T-cell (primary cell): ENCODE measurements around the gene NXT1. TPM values are rescaled to one million over a fixed set of nuclear protein-coding genes. Genes with fewer than 3 reads are reported as not detected.
"Not testable (repeated sequence)": the region's sequence is repeated elsewhere in the genome, so short reads cannot be mapped to it uniquely, and the experiment has no call there.

Experiments
- ATAC-seq, 4 experiments: fragments of 200-7000 bp in 3 of 4; fragments of 150-1000 bp in 1 of 4; cut with Tn5 transposase; replicated peaks in 1 of 4; 1 replicate in 3 of 4; 2 replicates in 1 of 4; pipeline ENCODE4 v1.10.0; 2021; ENCODE audit warnings: moderate library complexity in 3 of 4, mild to moderate bottlenecking in 2 of 4, moderate number of reproducible peaks in 1 of 4
- CTCF ChIA-PET, 2 donors: fragments of 300-600 bp; sonication (Branson Sonifier 250); formaldehyde crosslinking; loops; one replicate each; lab custom pipeline; 2022; ENCODE audit warnings: antibody characterized with exemption in 2 of 2; lab: Charles Lee
- POLR2A ChIA-PET, 2 donors: fragments of 300-600 bp; sonication (Branson Sonifier 250); formaldehyde crosslinking; loops; one replicate each; lab custom pipeline; 2022; ENCODE audit warnings: antibody characterized with exemption in 2 of 2; lab: Charles Lee
- DNase-seq, 35 experiments: peaks; one replicate each; pipeline versions ENCODE4 v3.0.0 to v3.0.0-alpha.2; 2013 to 2023
- H3K27ac ChIP-seq: one replicate; pipeline ENCODE4 v1.5.1; 2013; ENCODE audit warnings: low read length
- H3K27me3 ChIP-seq, 2 experiments: replicated peaks in 1 of 2; 1 replicate in 1 of 2; 2 replicates in 1 of 2; pipeline versions ENCODE4 v1.6.1 to v1.7.0; 2013; ENCODE audit warnings: low read length in 1 of 2, mixed read lengths in 1 of 2; ENCODE audit not compliant: control insufficient read depth in 2 of 2, insufficient read depth in 2 of 2; ENCODE audit errors: extremely low read depth in 1 of 2
- H3K36me3 ChIP-seq, 2 donors: 1 replicate in 1 of 2; 2 replicates in 1 of 2; pipeline versions ENCODE4 v1.6.1 to v1.7.0; 2013; ENCODE audit warnings: low read length in 1 of 2; ENCODE audit not compliant: control insufficient read depth in 2 of 2, insufficient read depth in 1 of 2; ENCODE audit errors: extremely low read depth in 1 of 2
- H3K4me1 ChIP-seq, 2 experiments: 1 replicate in 1 of 2; 2 replicates in 1 of 2; pipeline versions ENCODE4 v1.6.1 to v1.7.0; 2013; ENCODE audit warnings: low read length in 2 of 2, mixed read lengths in 1 of 2; ENCODE audit not compliant: insufficient read depth in 2 of 2, control insufficient read depth in 1 of 2; ENCODE audit errors: extremely low read depth in 1 of 2
- H3K4me3 ChIP-seq, 2 donors: 1 replicate in 1 of 2; 2 replicates in 1 of 2; pipeline versions ENCODE4 v1.5.1 to v1.7.0; 2013; ENCODE audit warnings: mild to moderate bottlenecking in 2 of 2, low read length in 1 of 2, moderate library complexity in 1 of 2; ENCODE audit not compliant: control insufficient read depth in 1 of 2; ENCODE audit errors: extremely low read depth in 1 of 2
- H3K9me3 ChIP-seq: 2 replicates; pipeline ENCODE4 v1.7.0; 2013
- H3K27ac Mint-ChIP-seq, 2 donors: one replicate each; pipeline ENCODE4 v1.8.0; 2020 to 2021; ENCODE audit warnings: mild to moderate bottlenecking in 2 of 2, mixed read lengths in 2 of 2
- H3K27me3 Mint-ChIP-seq, 2 donors: one replicate each; pipeline ENCODE4 v1.8.0; 2021 to 2022; ENCODE audit warnings: mixed read lengths in 2 of 2
- H3K36me3 Mint-ChIP-seq: one replicate; pipeline ENCODE4 v1.8.0; 2021; ENCODE audit warnings: mixed read lengths
- H3K4me1 Mint-ChIP-seq, 3 donors: one replicate each; pipeline ENCODE4 v1.8.0; 2020 to 2022; ENCODE audit warnings: mixed read lengths in 3 of 3, mild to moderate bottlenecking in 1 of 3
- H3K4me3 Mint-ChIP-seq, 3 donors: one replicate each; pipeline ENCODE4 v1.8.0; 2020 to 2022; ENCODE audit warnings: mild to moderate bottlenecking in 3 of 3, mixed read lengths in 3 of 3, moderate library complexity in 3 of 3
- H3K9me3 Mint-ChIP-seq, 3 donors: one replicate each; pipeline ENCODE4 v1.8.0; 2020 to 2022; ENCODE audit warnings: mixed read lengths in 3 of 3
- WGBS: methylation state at CpG from one replicate; pipeline ENCODE4 v1.1.5; 2013; ENCODE audit warnings: missing lambda C conversion rate; ENCODE audit not compliant: insufficient coverage; 5-methylcytosine and 5-hydroxymethylcytosine counted together
- total RNA-seq, 35 experiments: library from RNA in 6 of 35; stranded (reverse) in 6 of 35; fragments of 120-200 nt in 1 of 35; gene quantifications; one replicate each; pipeline versions ENCODE4 v1.2.1 to v1.2.4 and lab custom pipeline; 2013 to 2026

The NXT1 gene
- total RNA-seq, 5 donors from 2014 or later (not counting 1 experiment from before 2014, with no cell fraction given): 22.1 to 60.0 (median 24.4) TPM

GRCh38 chr20:23305098-23305497, 45.5 kb upstream of the NXT1 start:
- ChIA-PET POLR2A (no interaction called here), CTCF (no interaction called here)
- Mint-ChIP-seq H3K4me1 (no peaks in the 10 kb centered on the region), H3K27ac (no peak overlapping the region), H3K27me3 (peaks cover 0 to 5% of the 10 kb centered on the region in 2 donors), H3K4me3 (no peak overlapping the region), H3K9me3 (no peaks in the 10 kb centered on the region), H3K36me3 (no peaks in the 10 kb centered on the region)
- no peak for DNase-seq
- Histone ChIP-seq H3K9me3 (no peaks in the 10 kb centered on the region), H3K27ac (no peak overlapping the region), H3K4me1 (no peaks in the 10 kb centered on the region), H3K27me3 (peaks cover 0 to 9% of the 10 kb centered on the region in 2 experiments), H3K36me3 (no peaks in the 10 kb centered on the region), H3K4me3 (no peak overlapping the region)
- no peak for ATAC-seq
- 76% methylated on average over 2 of the region's 3 CpGs for WGBS

GRCh38 chr20:23307393-23307792, 43.2 kb upstream of the NXT1 start:
- H3K4me3 ChIP-seq, H3K27me3 Mint-ChIP-seq, H3K9me3 ChIP-seq, ATAC-seq, H3K4me1 ChIP-seq, H3K27ac Mint-ChIP-seq, H3K27me3 ChIP-seq, H3K4me1 Mint-ChIP-seq, H3K36me3 Mint-ChIP-seq, H3K9me3 Mint-ChIP-seq, H3K27ac ChIP-seq, H3K4me3 Mint-ChIP-seq, DNase-seq, H3K36me3 ChIP-seq, CTCF ChIA-PET: not testable (repeated sequence)
- no CpG with 5 or more reads among the region's 4 CpGs for WGBS
- POLR2A ChIA-PET: interaction anchor here in 1 of 2 donors (0.6 kb wide), 1 partner anchor 91 kb away, joined by 8 read pairs; no protein-coding TSS in a partner anchor

DNA sequence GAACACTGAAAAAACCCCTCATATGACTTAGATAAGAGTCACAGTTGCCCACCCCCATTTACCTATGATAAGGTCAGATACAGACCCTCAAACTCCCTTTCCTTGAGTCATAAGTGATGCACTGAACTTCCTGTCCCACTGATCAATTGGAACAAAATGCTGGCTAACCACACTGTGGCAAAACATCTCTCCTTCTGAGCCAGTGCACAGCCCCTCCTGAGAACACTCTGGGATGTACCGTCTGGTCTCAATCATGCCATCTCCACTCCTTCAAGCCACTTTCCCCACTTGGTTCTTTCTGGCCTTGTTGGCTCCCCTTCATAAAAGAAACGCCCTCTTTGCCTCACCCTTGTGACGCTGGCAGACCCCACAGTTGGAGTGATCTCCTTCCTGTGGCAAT, 42.6 kb upstream of the NXT1 start:
- Histone ChIP-seq H3K27me3 (peaks cover 0 to 9% of the 10 kb centered on the region in 2 experiments), H3K36me3 (no peaks in the 10 kb centered on the region), H3K4me3 (no peak overlapping the region), H3K9me3 (no peaks in the 10 kb centered on the region), H3K27ac (no peak overlapping the region), H3K4me1 (no peaks in the 10 kb centered on the region)
- H3K27me3 Mint-ChIP-seq: peaks cover 4 to 9% of the 10 kb centered on the region in 2 donors
- ATAC-seq (no peak), DNase-seq (no peak)
- no peaks in the 10 kb centered on the region for H3K9me3 Mint-ChIP-seq
- H3K4me3 Mint-ChIP-seq: no peak overlapping the region
- ChIA-PET POLR2A (interaction anchor here in 1 of 2 donors (0.6 kb wide), 1 partner anchor 92 kb away, joined by 8 read pairs; no protein-coding TSS in a partner anchor), CTCF (no interaction called here)
- H3K27ac Mint-ChIP-seq: no peak overlapping the region
- H3K36me3 Mint-ChIP-seq: no peaks in the 10 kb centered on the region
- H3K4me1 Mint-ChIP-seq: no peaks in the 10 kb centered on the region
- WGBS: 83% methylated on average over 3 of the region's 3 CpGs

DNA sequence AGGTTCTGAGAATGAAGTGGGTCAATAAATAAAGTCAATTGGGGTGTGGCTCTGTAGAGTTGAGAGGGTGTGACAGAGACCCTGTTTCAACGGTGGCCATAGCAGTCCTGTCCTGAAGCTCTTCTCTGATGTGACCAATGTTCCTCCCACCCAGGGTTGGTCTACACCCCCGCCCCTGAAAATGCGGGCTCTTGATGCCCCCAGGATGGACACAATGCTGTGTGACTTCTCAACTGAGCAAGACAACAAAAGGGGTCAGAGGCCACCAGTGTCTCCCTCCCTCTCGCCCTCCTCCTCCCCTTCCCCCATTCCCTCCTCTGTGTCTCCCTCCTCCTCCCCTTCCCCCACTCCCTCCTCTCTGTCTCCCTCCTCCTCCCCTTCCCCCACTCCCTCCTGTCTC, 41.7 kb upstream of the NXT1 start:
- CTCF ChIA-PET: no interaction called here
- 75% methylated on average over 3 of the region's 4 CpGs for WGBS
- H3K27ac Mint-ChIP-seq: no peak overlapping the region
- no peak overlapping the region for H3K4me3 Mint-ChIP-seq
- H3K9me3 ChIP-seq: no peaks in the 10 kb centered on the region
- no peak overlapping the region for H3K4me3 ChIP-seq
- no peaks in the 10 kb centered on the region for H3K9me3 Mint-ChIP-seq
- no peaks in the 10 kb centered on the region for H3K4me1 ChIP-seq
- H3K27ac ChIP-seq: no peak overlapping the region
- no peaks in the 10 kb centered on the region for H3K36me3 Mint-ChIP-seq
- ATAC-seq (no peak), DNase-seq (no peak)
- no peaks in the 10 kb centered on the region for H3K36me3 ChIP-seq
- peaks cover 4 to 9% of the 10 kb centered on the region in 2 donors for H3K27me3 Mint-ChIP-seq
- POLR2A ChIA-PET: no interaction called here
- peaks cover 0 to 6% of the 10 kb centered on the region in 2 experiments for H3K27me3 ChIP-seq
- no peaks in the 10 kb centered on the region for H3K4me1 Mint-ChIP-seq

DNA sequence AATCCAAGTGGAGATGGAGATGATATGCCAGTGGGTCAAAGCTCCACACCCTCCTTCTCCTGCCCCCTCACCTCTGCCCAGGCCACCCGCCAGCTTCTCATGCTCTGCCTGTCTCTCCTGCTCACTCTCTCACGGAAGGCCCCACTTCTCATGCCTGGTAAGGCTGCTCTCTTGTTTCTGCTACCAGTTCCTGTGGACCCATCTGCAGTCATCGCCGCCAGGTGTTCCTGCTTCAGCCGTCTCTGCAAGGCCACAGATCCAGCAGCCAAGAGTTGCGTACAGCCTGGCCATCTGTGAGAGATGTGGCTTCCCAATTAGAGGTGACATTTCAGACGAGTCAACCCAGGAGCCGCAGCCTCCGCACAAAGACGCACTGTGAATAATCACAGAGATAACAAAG, 40.8 kb upstream of the NXT1 start:
- H3K36me3 Mint-ChIP-seq: no peaks in the 10 kb centered on the region
- ChIA-PET POLR2A (no interaction called here), CTCF (no interaction called here)
- Histone ChIP-seq H3K36me3 (no peaks in the 10 kb centered on the region), H3K4me1 (no peaks in the 10 kb centered on the region), H3K9me3 (no peaks in the 10 kb centered on the region), H3K27me3 (peaks cover 0 to 2% of the 10 kb centered on the region in 2 experiments), H3K4me3 (no peak overlapping the region), H3K27ac (no peak overlapping the region)
- H3K27me3 Mint-ChIP-seq: peaks cover 4 to 8% of the 10 kb centered on the region in 2 donors
- no peak for ATAC-seq
- H3K4me1 Mint-ChIP-seq: no peaks in the 10 kb centered on the region
- H3K9me3 Mint-ChIP-seq: no peaks in the 10 kb centered on the region
- no peak overlapping the region for H3K4me3 Mint-ChIP-seq
- DNase-seq: no peak
- WGBS: 85% methylated on average over 6 of the region's 10 CpGs
- H3K27ac Mint-ChIP-seq: no peak overlapping the region

DNA sequence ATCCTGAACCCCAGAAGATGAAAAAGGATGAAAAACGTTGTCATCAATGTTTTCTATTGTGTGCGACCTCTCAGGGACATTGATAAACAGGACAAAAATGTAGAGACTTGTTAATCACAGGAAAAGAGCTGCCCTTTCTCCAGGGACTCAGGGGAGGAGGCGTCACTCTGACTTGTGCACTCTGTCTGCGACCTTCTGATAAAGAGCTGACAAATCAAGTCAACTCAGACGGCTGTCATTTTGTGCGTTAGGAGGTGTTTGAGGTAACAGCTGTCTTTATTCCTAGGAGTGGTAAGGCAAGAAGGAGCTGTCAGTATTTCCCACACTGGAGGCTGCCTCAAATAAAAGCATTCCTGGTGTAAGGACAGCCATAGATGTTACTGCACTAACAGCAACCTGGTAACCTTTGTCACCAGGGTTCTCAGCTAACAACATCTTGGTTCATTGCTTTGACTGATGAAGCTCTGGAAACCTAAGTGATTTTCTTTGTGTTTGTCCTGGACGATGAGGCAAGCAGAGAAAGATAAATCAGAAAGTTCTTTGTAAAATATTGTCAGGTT, 38.6 kb upstream of the NXT1 start:
- no peak for DNase-seq
- H3K27ac Mint-ChIP-seq: no peak overlapping the region
- Histone ChIP-seq H3K9me3 (no peaks in the 10 kb centered on the region), H3K4me1 (no peaks in the 10 kb centered on the region), H3K27ac (no peak overlapping the region), H3K36me3 (no peaks in the 10 kb centered on the region), H3K4me3 (no peak overlapping the region), H3K27me3 (peaks cover 0 to 8% of the 10 kb centered on the region in 2 experiments)
- H3K9me3 Mint-ChIP-seq: no peaks in the 10 kb centered on the region
- H3K36me3 Mint-ChIP-seq: no peaks in the 10 kb centered on the region
- no peak for ATAC-seq
- POLR2A ChIA-PET: no interaction called here
- H3K4me3 Mint-ChIP-seq: no peak overlapping the region
- WGBS: 64% methylated on average over 6 of the region's 7 CpGs
- no peaks in the 10 kb centered on the region for H3K4me1 Mint-ChIP-seq
- H3K27me3 Mint-ChIP-seq: peaks cover 6 to 12% of the 10 kb centered on the region in 2 donors
- CTCF ChIA-PET: no interaction called here
